OCI-LY1 (cell line): ENCODE results near the gene HINT1.

Source experiments
- CTCF ChIP-seq: fragments of 200-600 bp; sonication (generic), shearing (Covaris generic); IDR thresholded peaks from 2 replicates; pipeline ENCODE4 v1.5.1; 2017; ENCODE audit warnings: mild to moderate bottlenecking, antibody characterized with exemption, low read length, moderate library complexity, mixed read lengths
- EZH2 ChIP-seq: fragments of 200-600 bp; sonication (generic), shearing (Covaris generic); IDR thresholded peaks from 2 replicates; pipeline ENCODE4 v1.8.0; 2017; ENCODE audit warnings: borderline replicate concordance, mixed run types, mild to moderate bottlenecking, antibody characterized with exemption, low read length, moderate library complexity, mixed read lengths

- TF ChIP-seq CTCF (no peak), EZH2 (no peak)
Observed at GRCh38 chr5:131206772-131207171, 41.7 kb upstream of the HINT1 start.
